ENCODE data around the gene DNMT3A. TPM values are rescaled to one million over a fixed set of nuclear protein-coding genes. Genes with fewer than 3 reads are reported as not detected.
A peak's percentile ranks its signal among the peaks of the same experiment; 100 is the strongest.

Gene DNMT3A
- total RNA-seq, 4 donors from 2014 or later = 11.3 to 29.5 (median 16.9) TPM

- TF ChIP-seq POLR2AphosphoS5 (IDR thresholded peaks at IDR 0.05) = no peak
- no peak for TF ChIP-seq EP300 (IDR thresholded peaks at IDR 0.05)
- TF ChIP-seq POLR2A (IDR thresholded peaks at IDR 0.05; ENCODE audit: low read depth) = no peak
- TF ChIP-seq CTCF (IDR thresholded peaks at IDR 0.05) = no peak
- intact Hi-C loops (cut with DNase I) = loop anchor here (2.0 kb wide), 1 partner anchor 62 kb away; no protein-coding TSS in a partner anchor
- DNase-seq (ENCODE audit: extremely low spot score) = no peak
- Histone ChIP-seq H3K27ac (replicated peaks in 1 of 4) (peak overlapping the region; percentile 86 to 90 (median 88)), H3K4me3 (peak overlapping the region; percentile 80 to 95 (median 82)), H3K9me3 (no peaks in the 10 kb centered on the region), H3K27me3 (no peaks in the 10 kb centered on the region), H3K36me3 (no peaks in the 10 kb centered on the region), H3K4me1 (peaks cover 43 to 52% (median 51%) of the 10 kb centered on the region in 4 donors)
- no CpG with 5 or more reads among the region's 104 CpGs for WGBS
These were observed 556 bp downstream of the DNMT3A start for GRCh38 chr2:25341011-25341727.

- TF ChIP-seq EP300 (IDR thresholded peaks at IDR 0.05) = no peak
- no peak for TF ChIP-seq POLR2AphosphoS5 (IDR thresholded peaks at IDR 0.05)
- no peak for TF ChIP-seq POLR2A (IDR thresholded peaks at IDR 0.05; ENCODE audit: low read depth)
- TF ChIP-seq CTCF (IDR thresholded peaks at IDR 0.05) = no peak
These were observed 1.4 kb downstream of the DNMT3A start for GRCh38 chr2:25340181-25340921.

GRCh38 chr2:25339791-25340180, 1.9 kb downstream of the DNMT3A start:
- 11% methylated on average over 8 of the region's 18 CpGs for WGBS
- peak overlapping the region; percentile 80 to 95 (median 82) for H3K4me3 ChIP-seq
- H3K27ac ChIP-seq (replicated peaks in 1 of 4) = peak overlapping the region; percentile 86 to 90 (median 88)
- intact Hi-C loops (cut with DNase I) = loop anchor here (2.0 kb wide), 1 partner anchor 61 kb away; no protein-coding TSS in a partner anchor
- TF ChIP-seq POLR2A (IDR thresholded peaks at IDR 0.05; ENCODE audit: low read depth) = no peak
- no peak for TF ChIP-seq POLR2AphosphoS5 (IDR thresholded peaks at IDR 0.05)
- no peak for TF ChIP-seq EP300 (IDR thresholded peaks at IDR 0.05)
- peak in 2 of 3 experiments; percentile 21 to 32 for TF ChIP-seq CTCF (IDR thresholded peaks at IDR 0.05)
- H3K9me3 ChIP-seq = no peaks in the 10 kb centered on the region
- no peaks in the 10 kb centered on the region for H3K27me3 ChIP-seq
- peaks cover 56 to 65% (median 64%) of the 10 kb centered on the region in 4 donors for H3K4me1 ChIP-seq
- no peaks in the 10 kb centered on the region for H3K36me3 ChIP-seq
- DNase-seq (ENCODE audit: extremely low spot score) = no peak

More at GRCh38 chr2:25340181-25340921, 1.4 kb downstream of the DNMT3A start:
- DNase-seq (ENCODE audit: extremely low spot score) = no peak
- 0% methylated on average over 19 of the region's 73 CpGs for WGBS
- H3K27me3 ChIP-seq = no peaks in the 10 kb centered on the region
- H3K36me3 ChIP-seq = no peaks in the 10 kb centered on the region
- H3K27ac ChIP-seq (replicated peaks in 1 of 4) = peak overlapping the region; percentile 86 to 90 (median 88)
- intact Hi-C loops (cut with DNase I) = loop anchor here (2.0 kb wide), 1 partner anchor 62 kb away; no protein-coding TSS in a partner anchor
- H3K9me3 ChIP-seq = no peaks in the 10 kb centered on the region
- peak overlapping the region; percentile 80 to 95 (median 82) for H3K4me3 ChIP-seq
- peaks cover 51 to 60% (median 59%) of the 10 kb centered on the region in 4 donors for H3K4me1 ChIP-seq

- H3K4me1 ChIP-seq = peaks cover 56 to 69% (median 68%) of the 10 kb centered on the region in 4 donors
- 40% methylated on average over 5 of the region's 8 CpGs for WGBS
- no peaks in the 10 kb centered on the region for H3K9me3 ChIP-seq
- no peaks in the 10 kb centered on the region for H3K27me3 ChIP-seq
- no peak for DNase-seq (ENCODE audit: extremely low spot score)
- intact Hi-C loops (cut with DNase I) = no loop called here
- H3K4me3 ChIP-seq = peak overlapping the region; percentile 80 to 95 (median 82)
- TF ChIP-seq POLR2AphosphoS5 (IDR thresholded peaks at IDR 0.05) (peak in 1 of 2 donors; percentile 37), EP300 (IDR thresholded peaks at IDR 0.05) (no peak)
- H3K27ac ChIP-seq (replicated peaks in 1 of 4) = peak overlapping the region; percentile 86 to 90 (median 88)
- H3K36me3 ChIP-seq = no peaks in the 10 kb centered on the region
These were observed 2.5 kb downstream of the DNMT3A start for GRCh38 chr2:25339211-25339674.

GRCh38 chr2:25338401-25338800, 3.3 kb downstream of the DNMT3A start:
- no peak for DNase-seq (ENCODE audit: extremely low spot score)
- H3K4me1 ChIP-seq = peaks cover 59 to 77% (median 75%) of the 10 kb centered on the region in 4 donors
- 38% methylated on average over 2 of the region's 13 CpGs for WGBS

More at GRCh38 chr2:25338401-25338800, 3.3 kb downstream of the DNMT3A start:
- intact Hi-C loops (cut with DNase I) = no loop called here
- Histone ChIP-seq H3K27ac (replicated peaks in 1 of 4) (peak overlapping the region; percentile 86 to 90 (median 88)), H3K27me3 (no peaks in the 10 kb centered on the region), H3K4me3 (no peak overlapping the region), H3K9me3 (no peaks in the 10 kb centered on the region), H3K36me3 (no peaks in the 10 kb centered on the region)
- TF ChIP-seq CTCF (IDR thresholded peaks at IDR 0.05) (no peak), POLR2A (IDR thresholded peaks at IDR 0.05; ENCODE audit: low read depth) (no peak), POLR2AphosphoS5 (IDR thresholded peaks at IDR 0.05) (no peak), EP300 (IDR thresholded peaks at IDR 0.05) (no peak)
